Measurements from ENCODE around the gene NRSN2.

GRCh38 chr20:371755-372542 is 25.0 kb downstream of the NRSN2 start:
- TF ChIP-seq CTCF (conservative IDR thresholded peaks at IDR 0.05; ENCODE audit: low read length) (no peak), EZH2phosphoT487 (IDR thresholded peaks at IDR 0.05; ENCODE audit: borderline replicate concordance) (no peak)

Data from Loucy (cell line).